Stimulated activated naive CD4-positive, alpha-beta T cell treated with Interleukin-2 at 50 U/mL for 16 hours (primary cell): Measurements from ENCODE around the gene GALNT17.
"Not testable (repeated sequence)": the region's sequence is repeated elsewhere in the genome, so short reads cannot be mapped to it uniquely, and the experiment has no call there.

Experiments
- DNase-seq: peaks from one replicate; lab custom pipeline; 2025; lab: John Stamatoyannopoulos, UW

GALNT17 gene

GRCh38 chr7:71165708-71166107 lies 33.8 kb downstream of the GALNT17 start:
- DNase-seq = no peak

DNA sequence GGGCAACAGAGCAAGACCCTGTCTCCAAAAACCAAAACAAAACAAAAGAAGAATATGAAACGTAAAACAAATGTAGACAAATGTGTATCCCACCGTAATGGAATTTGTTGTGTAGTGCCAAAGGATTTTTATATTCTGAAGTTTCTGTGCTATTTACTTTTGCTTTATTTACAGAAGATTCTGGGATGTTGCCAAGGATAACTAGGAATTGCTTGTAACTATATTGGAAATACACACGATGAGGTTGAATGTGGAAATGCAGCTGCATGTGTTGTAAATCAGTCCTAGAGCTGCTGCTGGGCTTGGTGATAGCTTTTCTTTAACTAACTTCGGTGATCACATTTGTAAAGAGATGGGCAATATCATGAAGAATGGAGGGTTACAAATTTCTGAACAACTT lies 39.5 kb downstream of the GALNT17 start:
- DNase-seq = no peak

- no peak for DNase-seq
Observed at GRCh38 chr7:71173955-71174354, 42.0 kb downstream of the GALNT17 start.

DNA sequence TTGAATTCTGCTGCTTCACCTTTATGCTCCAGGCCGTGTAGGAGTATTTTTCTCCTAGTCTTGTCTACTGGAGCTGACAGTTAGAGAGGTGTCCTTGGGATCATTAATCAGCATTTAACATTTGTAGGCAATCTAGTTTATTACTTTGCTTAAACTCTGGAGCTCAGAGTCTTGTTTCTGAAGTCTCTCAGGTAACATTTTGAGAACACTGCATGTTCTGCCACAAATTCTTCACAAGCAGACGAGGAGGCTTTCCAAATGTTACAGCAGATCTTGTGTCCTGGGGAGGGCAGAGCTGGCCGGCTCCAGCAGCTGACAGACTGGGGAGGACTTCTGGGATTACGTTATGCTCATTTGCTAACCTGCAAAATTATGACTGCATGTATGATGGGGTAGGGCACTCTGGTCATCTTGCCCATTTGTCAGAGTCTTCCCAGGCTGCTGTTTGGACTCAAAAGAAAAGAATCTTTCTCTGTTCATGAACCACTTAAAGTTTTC lies 50.5 kb downstream of the GALNT17 start:
- no peak for DNase-seq

GRCh38 chr7:71184136-71184535 lies 52.2 kb downstream of the GALNT17 start:
- DNase-seq = no peak

GRCh38 chr7:71184609-71185008 lies 52.7 kb downstream of the GALNT17 start:
- no peak for DNase-seq

DNA sequence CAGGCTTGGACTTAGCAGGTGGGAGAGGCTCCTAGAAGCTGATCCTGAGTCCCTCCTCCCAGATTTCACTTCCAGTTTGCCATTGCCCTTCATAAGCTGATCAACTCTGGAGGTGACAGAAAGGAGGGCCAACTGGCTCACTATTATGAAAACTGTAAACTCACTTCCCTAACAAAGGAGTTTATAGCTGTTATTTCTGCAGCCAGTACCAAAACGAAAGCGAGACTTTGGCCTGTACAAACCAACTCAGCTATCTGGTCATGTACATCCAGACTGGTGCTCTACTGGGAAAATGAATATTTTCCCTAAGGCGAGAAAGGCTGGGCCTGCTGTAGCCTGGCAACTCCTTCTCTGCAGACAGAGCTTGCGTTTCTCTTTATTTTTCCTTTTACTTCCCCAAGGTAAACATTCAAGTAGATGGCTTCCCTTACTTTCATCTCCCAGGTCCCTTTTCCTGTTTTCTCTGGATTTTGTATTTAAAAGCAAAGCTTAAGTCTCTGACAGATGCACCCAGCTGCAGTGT lies 54.7 kb downstream of the GALNT17 start:
- DNase-seq = no peak

DNA sequence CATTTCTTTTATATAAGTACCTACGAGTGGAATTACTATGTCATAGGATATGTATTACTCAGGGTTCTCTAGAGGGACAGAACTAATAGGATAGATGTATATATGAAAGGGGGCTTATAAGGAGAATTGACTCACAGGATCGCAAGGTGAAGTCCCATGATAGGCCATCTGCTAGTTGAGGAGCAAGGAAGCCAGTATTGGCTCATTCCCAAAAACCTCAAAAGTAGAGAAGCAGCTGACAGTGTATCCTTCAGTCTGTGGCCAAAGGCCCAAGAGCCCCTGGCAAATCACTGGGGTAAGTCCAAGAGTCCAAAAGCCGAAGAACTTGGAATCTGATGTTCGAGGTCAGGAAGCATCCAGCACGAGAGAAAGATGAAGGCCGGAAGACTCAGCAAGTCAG lies 59.8 kb downstream of the GALNT17 start:
- no peak for DNase-seq

DNA sequence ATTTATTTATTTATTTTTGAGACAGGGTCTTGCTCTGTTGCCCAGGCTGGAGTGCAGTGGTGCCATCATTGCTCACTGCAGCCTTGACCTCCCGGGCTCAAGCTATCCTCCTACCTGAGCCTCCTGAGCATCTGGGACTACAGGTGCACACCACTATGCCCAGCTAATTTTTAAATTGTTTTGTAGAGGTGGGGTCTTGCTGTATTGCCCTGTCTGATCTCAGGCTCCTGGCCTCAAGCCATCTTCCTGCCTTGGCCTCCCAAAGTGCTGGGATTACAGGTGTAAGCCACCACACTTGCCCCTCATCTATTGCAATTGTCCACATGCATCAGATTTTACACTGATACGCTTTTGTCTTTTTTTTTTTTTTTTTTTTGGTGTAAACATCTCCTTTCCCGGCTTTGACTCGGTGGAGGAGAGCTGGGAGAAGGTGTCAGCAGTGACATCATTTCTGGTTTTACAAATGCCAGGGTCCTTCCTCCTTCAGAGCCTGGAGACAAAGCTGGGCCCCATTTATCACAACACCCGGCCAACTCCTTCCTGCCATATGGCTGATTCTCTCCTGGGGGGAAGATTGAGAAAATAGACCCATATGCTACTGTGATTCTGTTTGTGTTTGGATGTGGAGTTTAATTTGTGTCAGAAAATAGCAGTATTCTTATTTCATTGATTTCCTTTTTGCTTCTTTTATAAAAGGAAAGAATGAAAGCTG lies 61.3 kb downstream of the GALNT17 start:
- DNase-seq = no peak

DNA sequence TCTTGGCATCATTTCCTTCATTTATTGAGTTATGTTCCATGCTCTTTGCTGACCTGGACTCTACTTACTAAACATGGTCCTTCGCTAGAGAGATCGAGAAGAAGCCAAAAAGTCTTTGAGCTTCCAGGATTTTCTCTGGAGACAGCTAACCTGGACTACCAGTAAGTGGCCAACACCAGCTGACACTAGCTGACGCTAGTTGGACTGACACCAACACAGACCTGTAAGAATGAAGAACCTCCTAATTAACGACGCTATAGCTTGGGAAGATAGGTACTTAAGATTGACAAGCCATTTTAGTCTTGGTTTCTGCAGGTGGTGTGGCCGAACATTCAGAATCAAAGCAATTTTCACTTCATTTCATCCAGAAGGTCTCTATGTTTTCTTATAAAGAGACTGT lies 66.4 kb downstream of the GALNT17 start:
- no peak for DNase-seq

GRCh38 chr7:71198887-71199286 lies 66.9 kb downstream of the GALNT17 start:
- no peak for DNase-seq

DNA sequence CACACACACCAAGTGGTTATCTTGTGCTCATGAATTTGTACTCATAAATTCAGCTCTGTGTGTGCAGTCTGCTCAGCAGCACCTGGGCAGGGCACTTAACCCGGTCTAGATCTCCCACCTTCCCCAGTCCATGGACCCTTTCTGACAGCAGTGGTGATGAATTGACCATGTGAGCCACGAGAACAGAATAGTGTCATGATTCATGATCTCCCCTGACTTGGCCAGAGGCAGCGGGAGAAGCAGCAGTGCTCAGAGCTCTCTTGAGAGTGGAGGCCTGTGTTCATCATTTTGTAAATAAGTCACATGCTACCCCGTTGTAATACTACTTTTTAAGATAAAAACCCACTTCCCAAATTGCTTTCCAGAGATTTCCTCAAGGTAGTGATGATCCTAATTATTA lies 74.2 kb downstream of the GALNT17 start:
- DNase-seq = no peak

DNA sequence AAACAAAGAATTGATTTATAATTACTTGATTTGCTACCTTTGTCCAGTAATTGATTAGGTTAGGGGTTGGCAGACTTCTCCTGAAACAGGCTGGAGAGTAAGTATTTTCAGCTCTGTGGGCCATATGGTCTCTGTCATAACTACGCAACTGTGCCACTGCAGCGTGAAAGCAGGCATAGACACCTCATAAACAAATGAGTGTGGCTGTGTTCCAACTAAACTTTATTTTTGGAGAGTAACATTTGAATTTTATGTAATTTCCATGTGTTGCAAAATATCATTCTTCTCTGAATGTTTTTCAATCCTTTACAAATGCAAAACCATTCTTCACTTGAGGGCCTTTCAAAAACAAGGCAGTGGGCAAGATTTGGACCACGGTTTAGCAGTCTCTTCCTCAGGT lies 76.9 kb downstream of the GALNT17 start:
- DNase-seq = no peak

DNA sequence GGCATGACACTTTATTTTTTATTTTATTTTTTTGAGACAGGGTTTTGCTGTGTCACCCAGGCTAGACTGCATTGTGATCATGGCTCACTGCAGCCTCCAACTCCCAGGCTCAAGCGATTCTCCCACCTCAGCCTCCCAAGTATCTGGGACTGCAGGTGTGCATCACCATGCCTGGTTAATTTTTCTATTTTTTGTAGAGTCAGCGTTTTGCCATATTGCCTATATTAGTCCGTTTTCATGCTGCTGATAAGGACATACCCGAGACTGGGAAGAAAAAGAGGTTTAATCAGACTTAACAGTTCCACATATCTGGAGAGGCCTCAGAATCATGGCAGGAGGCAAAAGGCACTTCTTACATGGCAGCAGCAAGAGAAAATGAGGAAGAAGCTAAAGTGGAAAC lies 77.5 kb downstream of the GALNT17 start:
- not testable (repeated sequence) for DNase-seq

DNA sequence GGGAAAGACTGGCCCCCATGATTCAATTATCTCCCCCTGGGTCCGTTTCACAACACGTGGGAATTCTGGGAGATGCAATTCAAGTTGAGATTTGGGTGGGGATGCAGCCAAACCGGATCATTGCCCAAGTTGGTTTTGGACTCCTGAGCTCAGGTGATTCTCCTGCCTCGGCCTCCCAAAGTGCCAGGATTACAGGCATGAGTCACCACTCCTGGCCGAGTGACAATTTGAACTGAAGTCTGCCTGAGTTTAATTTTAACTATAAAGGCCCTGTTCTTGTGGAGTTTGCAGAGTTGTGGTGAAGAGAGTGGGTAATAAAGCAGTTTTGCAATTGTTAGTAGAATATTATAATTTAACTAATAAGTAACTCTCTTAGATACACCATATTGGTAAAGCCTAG lies 78.3 kb downstream of the GALNT17 start:
- DNase-seq = no peak

DNA sequence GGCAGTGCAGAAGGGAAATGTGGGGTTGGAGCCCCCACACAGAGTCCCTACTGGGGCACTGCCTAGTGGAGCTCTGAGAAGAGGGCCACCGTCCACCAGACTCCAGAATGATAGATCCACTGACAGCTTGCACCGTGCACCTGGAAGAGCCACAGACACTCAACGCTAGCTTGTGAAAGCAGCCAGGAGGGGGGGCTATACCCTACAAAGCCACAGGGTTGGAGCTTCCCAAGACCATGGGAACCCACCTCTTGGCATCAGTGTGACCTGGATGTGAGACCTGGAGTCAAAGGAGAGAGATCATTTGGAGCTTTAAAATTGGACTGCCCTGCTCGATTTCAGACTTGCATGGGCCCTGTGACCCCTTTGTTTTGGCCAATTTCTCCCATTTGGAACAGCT lies 80.5 kb downstream of the GALNT17 start:
- DNase-seq = not testable (repeated sequence)

- DNase-seq = no peak
Observed at GRCh38 chr7:71216211-71216610, 84.3 kb downstream of the GALNT17 start.

- DNase-seq = no peak
Observed at GRCh38 chr7:71220210-71220695, 88.3 kb downstream of the GALNT17 start.

- DNase-seq = no peak
Observed at GRCh38 chr7:71221049-71221448, 89.1 kb downstream of the GALNT17 start.

DNA sequence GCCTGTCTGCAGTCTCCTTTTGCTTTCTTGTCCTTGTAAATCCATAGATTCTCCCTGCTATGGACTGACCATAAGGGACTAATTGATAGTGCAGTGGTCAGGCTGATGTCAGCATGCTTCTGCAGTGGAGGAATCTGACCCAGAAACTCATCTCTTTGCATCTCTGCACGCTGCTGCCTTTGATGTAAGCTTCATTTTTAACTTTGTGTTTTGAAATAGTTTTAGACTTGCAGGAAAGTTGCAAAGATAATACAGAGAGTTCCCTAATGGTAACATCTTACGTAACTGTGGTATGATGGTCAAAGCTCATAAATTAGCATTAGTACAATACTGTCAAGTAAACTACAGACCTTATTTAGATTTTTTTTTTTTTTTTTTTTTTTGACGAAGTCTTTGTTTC lies 89.6 kb downstream of the GALNT17 start:
- DNase-seq = no peak

DNA sequence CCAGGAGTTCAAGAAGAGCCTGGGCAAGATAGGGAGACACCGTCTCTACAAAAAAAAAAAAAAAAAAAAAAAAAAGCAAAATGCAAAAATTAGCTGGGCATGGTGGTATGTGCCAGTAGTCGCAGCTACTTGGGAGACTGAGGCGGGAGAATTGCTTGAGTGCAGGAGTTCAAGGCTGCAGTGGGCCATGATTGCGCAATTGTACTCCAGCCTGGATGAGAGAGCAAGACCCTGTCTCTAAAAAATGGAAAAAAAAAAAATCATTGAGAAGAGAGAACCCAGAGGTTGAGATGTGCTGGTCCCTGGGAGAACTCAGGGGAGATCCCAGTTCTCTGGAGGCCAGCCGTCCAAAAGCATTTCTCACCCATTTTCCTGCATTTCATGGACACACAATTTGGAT lies 95.2 kb downstream of the GALNT17 start:
- no peak for DNase-seq

DNA sequence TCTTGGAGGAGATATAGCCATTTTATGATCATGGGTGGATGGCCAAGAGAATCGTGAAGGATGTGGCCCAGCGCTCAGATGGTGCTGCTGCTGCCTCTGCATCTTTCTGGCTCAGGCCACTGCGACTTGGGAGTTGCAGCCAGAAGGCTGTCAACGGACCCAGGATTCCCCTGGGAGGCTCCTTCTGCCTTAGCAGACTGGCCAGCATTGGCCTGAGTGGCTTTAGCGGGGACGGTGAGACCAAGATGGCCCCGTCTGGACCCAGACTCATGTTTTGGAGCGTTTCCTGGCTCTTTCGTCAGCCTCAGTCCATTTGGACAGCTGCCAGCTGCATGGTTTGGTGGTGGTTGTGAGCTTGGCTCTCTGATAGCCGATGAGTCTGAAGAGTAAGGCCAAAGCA lies 97.2 kb downstream of the GALNT17 start:
- DNase-seq = no peak

GRCh38 chr7:71229699-71230098 lies 97.8 kb downstream of the GALNT17 start:
- no peak for DNase-seq

DNA sequence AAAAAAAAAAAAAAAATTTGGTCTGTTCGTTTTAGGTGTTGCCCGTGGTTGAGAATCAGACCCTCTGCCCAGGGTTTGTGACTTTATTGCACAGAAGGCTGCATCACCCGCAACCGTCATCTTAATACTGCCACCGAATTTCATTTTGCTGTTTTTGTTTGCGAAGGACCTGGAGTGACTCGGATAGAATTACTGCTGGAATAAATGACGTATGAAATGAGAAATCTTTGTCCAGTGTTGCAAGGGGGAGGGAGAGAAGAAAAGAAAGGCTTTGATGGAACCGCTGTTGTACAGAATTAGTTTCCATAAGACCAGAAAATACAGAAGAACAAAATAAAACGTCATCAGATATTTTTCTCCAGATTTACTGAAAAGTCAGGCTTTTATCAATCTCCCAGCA lies 103.3 kb downstream of the GALNT17 start:
- DNase-seq = no peak
